GM12878 (cell line): Measurements from ENCODE around the gene ARHGAP40. TPM values are rescaled to one million over a fixed set of nuclear protein-coding genes. Genes with fewer than 3 reads are reported as not detected.

ENCODE experiments used
- CHD2 ChIP-seq: IDR thresholded peaks from 2 replicates; pipeline ENCODE4 v1.6.1; 2011; ENCODE audit warnings: low read depth, low read length, improper control_type of control experiment, borderline replicate concordance
- ESRRA ChIP-seq: IDR thresholded peaks from 2 replicates; pipeline ENCODE4 v1.6.1; 2012; ENCODE audit warnings: mild to moderate bottlenecking, low read length, improper control_type of control experiment
- POU2F2 ChIP-seq: IDR thresholded peaks from 3 replicates; pipeline ENCODE4 v1.6.1; 2011; ENCODE audit warnings: low read depth, mild to moderate bottlenecking, low read length, borderline replicate concordance
- RAD21 ChIP-seq: IDR thresholded peaks from 2 replicates; pipeline ENCODE4 v1.6.1; 2011; ENCODE audit warnings: mild to moderate bottlenecking, low read depth, low read length, moderate library complexity; ENCODE audit not compliant: insufficient read depth
- SMAD5 ChIP-seq: IDR thresholded peaks from 2 replicates; pipeline ENCODE4 v1.6.1; 2016; ENCODE audit warnings: antibody characterized with exemption, low read depth
- polyA plus RNA-seq, 11 experiments: library from polyadenylated mRNA; depleted of rRNA in 4 of 11; unstranded in 6 of 11; stranded (reverse) in 5 of 11; fragments of >200 nt; fragmentation: Nextera tagmentation in 4 of 11; fragmentation: Illumina TruSeq in 1 of 11; extraction: Ambion mirVana in 4 of 11; extraction: Trizol in 1 of 11; gene quantifications; 1 replicate in 1 of 11; 2 replicates in 10 of 11; pipeline versions ENCODE4 v1.2.1 to v1.2.3, GENCODE V29; 2011 to 2016; ENCODE audit warnings: inconsistent platforms in 2 of 11, missing spikeins in 2 of 11, low read depth in 1 of 11
- total RNA-seq, 4 experiments: library from RNA; depleted of rRNA in 3 of 4; stranded (reverse); fragments of >200 nt in 3 of 4; fragmentation: Illumina TruSeq in 1 of 4; extraction: Trizol in 1 of 4; gene quantifications; 2 replicates each; pipeline versions ENCODE4 v1.2.1 to v1.2.3, GENCODE V29; 2013 to 2021
- TF ChIP-seq, protein P1 (sequence below): fragments of 450-650 bp; IDR thresholded peaks from 2 replicates; pipeline ENCODE4 v1.6.1; 2016; ENCODE audit warnings: mild to moderate bottlenecking
- TF ChIP-seq, protein P2 (sequence below), 3 experiments: IDR thresholded peaks in 2 of 3; conservative IDR thresholded peaks in 1 of 3; 2 replicates each; pipeline ENCODE4 v1.5.1; 2011; ENCODE audit warnings: low read depth in 3 of 3, low read length in 3 of 3, mild to moderate bottlenecking in 3 of 3, control low read depth in 2 of 3, moderate library complexity in 2 of 3, inconsistent platforms in 1 of 3, mixed read lengths in 1 of 3; ENCODE audit not compliant: control insufficient read depth in 2 of 3, insufficient read depth in 1 of 3; ENCODE audit errors: extremely low read depth in 1 of 3

Gene ARHGAP40
- total and polyA plus RNA-seq, 10 of the 15 experiments (the other 5 are each of a cell fraction or from before 2014, with no cell fraction given), result 0.06 to 0.07 TPM; not detected in 8

DNA sequence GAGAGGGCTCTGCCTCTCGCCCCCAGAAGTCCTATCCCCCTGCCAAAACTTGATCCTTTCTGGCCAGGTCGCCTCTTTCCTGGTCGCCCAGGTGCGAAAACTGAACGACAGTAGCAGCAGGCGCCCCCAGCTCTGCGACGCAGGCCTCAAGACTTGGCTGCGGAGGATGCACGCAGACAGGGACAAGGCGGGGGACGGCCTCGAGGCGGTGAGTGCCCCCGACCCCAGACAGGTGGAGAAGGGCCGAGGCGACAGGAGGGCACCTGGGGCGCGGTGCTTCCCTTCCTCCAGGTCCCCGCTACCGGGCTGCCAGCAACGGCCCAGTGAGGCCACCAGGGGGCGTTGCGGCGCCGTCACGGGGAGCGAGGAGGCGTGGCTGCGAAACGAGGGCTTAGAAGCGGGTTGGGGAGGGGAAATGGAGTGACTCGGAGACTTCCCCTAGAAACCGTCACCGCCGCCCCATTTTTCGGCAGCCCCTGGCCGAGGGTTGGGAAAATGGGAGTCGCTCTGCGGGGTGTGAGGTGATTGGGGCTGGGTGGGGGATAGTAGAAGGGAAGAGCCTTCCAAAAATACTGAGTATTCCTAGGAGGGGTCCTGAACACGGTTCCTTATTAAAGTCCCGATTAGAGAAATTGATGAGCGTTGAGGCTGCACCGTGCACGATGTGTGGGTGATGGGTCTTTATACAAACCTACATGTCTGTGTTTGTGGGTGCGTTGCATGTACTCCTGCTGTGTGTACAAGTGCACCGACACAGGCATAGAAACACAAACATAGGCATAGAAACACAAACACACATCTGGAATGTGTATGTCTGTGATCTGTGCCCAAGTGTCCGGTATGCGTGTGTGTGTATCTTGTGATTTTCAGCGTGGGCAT is 44.6 kb downstream of the ARHGAP40 start (continued):
- TF ChIP-seq ESRRA, result no peak
- TF ChIP-seq SMAD5, result no peak
- peak; percentile 94 for TF ChIP-seq RAD21
- TF ChIP-seq CHD2, result peak; percentile 24; the same call in 1 of the 2 replicates
- TF ChIP-seq, protein P1, sequence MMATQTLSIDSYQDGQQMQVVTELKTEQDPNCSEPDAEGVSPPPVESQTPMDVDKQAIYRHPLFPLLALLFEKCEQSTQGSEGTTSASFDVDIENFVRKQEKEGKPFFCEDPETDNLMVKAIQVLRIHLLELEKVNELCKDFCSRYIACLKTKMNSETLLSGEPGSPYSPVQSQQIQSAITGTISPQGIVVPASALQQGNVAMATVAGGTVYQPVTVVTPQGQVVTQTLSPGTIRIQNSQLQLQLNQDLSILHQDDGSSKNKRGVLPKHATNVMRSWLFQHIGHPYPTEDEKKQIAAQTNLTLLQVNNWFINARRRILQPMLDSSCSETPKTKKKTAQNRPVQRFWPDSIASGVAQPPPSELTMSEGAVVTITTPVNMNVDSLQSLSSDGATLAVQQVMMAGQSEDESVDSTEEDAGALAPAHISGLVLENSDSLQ, result peak; percentile 42; the same call in 1 of the 2 replicates
- TF ChIP-seq POU2F2, result peak; percentile 31; the same call in 1 of the 3 replicates
- TF ChIP-seq, protein P2, sequence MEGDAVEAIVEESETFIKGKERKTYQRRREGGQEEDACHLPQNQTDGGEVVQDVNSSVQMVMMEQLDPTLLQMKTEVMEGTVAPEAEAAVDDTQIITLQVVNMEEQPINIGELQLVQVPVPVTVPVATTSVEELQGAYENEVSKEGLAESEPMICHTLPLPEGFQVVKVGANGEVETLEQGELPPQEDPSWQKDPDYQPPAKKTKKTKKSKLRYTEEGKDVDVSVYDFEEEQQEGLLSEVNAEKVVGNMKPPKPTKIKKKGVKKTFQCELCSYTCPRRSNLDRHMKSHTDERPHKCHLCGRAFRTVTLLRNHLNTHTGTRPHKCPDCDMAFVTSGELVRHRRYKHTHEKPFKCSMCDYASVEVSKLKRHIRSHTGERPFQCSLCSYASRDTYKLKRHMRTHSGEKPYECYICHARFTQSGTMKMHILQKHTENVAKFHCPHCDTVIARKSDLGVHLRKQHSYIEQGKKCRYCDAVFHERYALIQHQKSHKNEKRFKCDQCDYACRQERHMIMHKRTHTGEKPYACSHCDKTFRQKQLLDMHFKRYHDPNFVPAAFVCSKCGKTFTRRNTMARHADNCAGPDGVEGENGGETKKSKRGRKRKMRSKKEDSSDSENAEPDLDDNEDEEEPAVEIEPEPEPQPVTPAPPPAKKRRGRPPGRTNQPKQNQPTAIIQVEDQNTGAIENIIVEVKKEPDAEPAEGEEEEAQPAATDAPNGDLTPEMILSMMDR (IDR thresholded peaks at IDR 0.05 in 2 of 3, conservative IDR thresholded peaks at IDR 0.05 in 1 of 3; ENCODE audit: control insufficient read depth in 2 of 3, extremely low read depth in 1 of 3, insufficient read depth in 1 of 3, low read depth in 3 of 3, low read length in 3 of 3), result peak; percentile 89 to 97 (median 96)
